Measurements from ENCODE around the gene PRPF6.
"Not testable (repeated sequence)": the region's sequence is repeated elsewhere in the genome, so short reads cannot be mapped to it uniquely, and the experiment has no call there.

The PRPF6 gene

DNA sequence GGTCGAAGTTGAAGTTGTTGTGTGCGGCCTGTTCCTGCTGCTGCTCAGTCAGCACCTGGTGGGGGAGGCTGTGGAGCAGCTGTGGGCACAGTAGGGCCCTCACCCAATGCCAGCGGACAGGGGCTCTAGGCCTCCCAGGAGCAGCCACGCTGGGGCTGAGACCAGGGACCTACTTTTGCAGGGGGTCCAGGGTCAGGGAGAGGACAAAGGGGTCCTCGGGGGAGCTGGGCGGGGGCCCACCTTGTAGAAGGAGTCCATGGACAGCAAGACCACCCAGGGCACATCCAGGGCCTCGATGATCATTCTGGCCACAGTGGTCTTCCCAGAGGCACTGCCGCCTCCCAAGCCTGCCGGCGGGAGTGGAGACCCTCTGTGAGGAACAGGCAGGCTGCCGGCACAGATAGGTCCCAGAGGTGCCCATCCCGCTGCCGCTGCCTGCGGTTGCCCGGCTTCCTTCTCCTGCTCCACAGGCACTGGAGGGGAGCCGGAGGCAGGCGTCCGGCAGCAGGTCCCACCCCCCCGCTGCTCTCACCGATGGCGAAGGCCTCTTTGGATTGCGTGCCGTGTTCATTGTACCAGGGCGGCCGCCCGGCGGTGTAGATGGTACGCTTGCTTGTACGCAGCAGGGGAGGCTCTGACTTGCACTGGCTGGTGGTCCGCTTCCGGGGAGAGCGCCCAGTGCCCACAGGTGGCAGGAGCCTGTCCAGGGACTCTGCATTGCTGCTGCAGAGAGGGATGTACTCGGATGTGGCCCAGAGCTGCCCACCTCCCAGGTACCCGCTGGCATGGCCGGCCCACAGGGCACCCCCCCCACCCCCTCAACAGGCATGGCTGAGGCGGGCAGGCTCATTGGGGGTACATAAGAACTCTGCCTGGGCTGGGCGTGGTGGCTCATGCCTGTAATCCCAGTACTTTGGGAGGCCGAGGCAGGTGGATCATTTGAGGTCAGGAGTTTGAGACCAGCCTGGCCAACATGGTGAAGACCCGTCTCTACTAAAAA, 34.7 kb upstream of the PRPF6 start:
- no peak for DNase-seq

DNA sequence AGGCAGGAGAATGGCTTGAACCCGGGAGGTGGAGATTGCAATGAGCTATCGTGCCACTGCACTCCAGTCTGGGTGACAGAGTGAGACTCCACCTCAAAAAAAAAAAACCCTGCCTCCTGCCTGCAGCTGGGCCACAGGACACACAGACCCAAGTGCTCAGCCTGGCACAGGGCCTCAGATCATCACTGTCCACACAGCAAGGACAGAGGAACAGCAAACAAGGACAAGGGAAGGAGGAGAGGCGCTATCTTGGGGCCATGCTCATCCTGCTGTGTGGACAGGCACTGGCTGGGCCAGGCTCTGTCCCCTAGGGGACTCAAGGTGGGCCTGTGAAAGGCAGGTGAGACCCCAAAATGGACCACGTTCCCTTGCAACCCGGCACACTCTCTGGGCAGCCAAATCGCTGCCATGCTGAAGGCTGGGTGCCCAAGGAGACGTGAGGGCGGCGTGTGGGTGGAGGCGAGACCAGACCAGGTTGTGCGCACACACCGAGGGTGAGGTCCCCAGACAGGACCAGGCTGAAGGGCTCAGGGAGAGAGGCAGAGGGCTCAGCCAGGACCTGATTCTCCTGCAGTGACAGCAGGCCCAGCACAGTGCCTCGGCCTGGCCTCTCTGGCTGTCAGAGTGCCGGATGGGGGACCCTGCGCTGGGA, 33.8 kb upstream of the PRPF6 start:
- DNase-seq = no peak

GRCh38 chr20:63947638-63948456, 33.1 kb upstream of the PRPF6 start:
- DNase-seq = no peak

- no peak for DNase-seq
These were observed 30.1 kb upstream of the PRPF6 start for GRCh38 chr20:63950701-63951397.

GRCh38 chr20:63951398-63952209, 29.3 kb upstream of the PRPF6 start:
- no peak for DNase-seq

DNA sequence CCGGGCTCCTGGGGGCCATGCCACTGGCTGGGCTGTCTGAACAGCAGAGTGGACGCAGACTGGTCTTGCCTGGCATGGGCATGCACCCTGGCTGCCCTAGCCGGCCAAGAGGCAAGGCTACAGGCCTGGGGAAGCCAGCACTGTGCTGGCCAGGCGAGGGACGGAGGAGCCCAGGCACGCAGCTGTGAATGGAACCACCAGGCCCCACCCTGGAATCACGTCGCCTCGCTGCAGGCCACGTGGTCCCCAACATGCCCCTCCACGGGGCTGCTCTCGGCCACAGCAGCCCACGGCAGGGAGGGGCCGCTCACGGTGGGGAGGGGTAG, 28.8 kb upstream of the PRPF6 start:
- DNase-seq = no peak

GRCh38 chr20:63952769-63953168, 28.2 kb upstream of the PRPF6 start:
- DNase-seq = no peak

GRCh38 chr20:63953764-63954429, 27.0 kb upstream of the PRPF6 start:
- no peak for DNase-seq

DNA sequence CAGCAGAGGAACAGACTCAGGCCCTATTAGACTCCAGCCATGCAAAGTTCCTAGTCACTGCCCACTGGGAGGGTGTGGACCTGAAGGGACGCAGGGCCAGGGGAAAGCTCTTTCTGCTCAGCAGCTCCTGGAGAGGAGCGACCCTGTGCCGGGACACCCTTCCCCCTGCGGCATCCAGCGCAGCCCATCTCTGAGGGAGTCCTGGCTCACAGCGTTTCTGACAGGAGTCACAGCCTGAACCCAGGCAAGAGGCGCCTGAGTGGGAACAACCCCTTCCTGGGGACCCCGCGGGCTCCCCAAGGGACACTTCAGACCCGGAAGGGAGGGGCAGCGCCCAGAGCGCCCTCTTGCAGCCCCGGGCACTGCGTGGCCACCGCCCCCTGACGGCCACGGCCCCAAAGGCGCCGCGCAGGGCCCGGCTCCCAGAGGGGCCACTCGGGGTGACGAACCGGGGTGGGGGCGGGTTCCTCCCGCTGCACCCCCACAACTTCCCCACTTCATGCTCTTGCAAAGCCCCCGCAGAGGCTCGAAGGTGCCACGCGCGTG, 25.6 kb upstream of the PRPF6 start:
- no peak for DNase-seq

DNA sequence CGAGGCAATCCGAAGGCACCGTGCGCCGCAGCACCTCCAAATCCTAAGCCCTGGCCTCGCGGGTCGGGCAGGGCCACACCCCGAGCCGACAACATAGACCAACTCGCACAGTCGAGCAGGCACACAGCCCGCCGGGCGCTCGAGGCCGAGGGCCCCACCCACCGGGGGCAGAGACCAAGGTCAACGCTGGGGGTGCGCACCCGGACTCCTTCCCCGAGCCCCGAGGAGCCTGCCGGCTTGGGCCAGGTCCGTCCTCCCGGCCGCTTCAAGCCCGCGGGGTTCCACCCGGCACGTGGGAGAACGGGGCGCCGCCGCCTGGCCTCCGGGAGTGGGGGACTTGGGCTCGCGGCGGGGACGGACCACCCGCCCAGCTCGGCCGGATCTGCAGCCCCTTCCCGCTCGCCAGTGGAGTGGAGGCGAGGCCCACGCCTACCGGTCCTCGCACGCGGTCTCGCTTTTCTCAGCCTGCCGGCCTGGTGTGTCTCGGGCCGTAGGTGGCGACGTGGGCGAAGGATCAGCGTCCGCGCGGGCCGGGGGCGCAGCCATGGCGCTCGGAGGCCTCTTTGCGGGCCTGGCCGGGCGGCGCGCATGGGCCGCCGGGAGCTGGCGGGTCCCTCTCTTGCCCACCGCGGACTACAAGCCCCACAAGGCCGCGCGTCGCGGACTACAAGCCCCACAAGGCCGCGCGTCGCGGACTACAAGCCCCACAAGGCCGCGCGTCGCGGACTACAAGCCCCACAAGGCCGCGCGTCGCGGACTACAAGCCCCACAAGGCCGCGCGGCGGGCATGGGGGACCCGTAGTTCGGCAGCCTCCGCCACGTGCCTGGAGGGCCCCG, 24.9 kb upstream of the PRPF6 start, which contains the start of gene UCKL1:
TSS of gene UCKL1 (minus strand) at position 590 of the 837 bp plus-strand sequence. CDS start at position 546, 44 bp downstream.
- DNase-seq = peak; percentile 58

DNA sequence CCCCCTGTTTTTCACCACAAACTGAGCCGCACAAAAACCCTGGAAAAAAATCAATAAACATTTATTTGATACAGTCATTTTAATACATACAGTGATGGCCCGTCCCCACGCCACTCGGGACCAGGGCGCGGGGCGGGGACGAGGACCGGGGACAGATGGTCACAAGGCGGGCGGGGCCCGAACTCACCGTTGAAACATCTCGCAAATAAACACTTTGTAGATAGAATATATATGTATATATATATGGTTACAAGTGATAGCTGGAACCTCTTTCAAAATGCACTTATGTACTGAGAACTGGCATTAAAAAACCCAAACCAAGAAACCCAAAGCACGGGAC, 24.3 kb upstream of the PRPF6 start:
- no peak for DNase-seq

DNA sequence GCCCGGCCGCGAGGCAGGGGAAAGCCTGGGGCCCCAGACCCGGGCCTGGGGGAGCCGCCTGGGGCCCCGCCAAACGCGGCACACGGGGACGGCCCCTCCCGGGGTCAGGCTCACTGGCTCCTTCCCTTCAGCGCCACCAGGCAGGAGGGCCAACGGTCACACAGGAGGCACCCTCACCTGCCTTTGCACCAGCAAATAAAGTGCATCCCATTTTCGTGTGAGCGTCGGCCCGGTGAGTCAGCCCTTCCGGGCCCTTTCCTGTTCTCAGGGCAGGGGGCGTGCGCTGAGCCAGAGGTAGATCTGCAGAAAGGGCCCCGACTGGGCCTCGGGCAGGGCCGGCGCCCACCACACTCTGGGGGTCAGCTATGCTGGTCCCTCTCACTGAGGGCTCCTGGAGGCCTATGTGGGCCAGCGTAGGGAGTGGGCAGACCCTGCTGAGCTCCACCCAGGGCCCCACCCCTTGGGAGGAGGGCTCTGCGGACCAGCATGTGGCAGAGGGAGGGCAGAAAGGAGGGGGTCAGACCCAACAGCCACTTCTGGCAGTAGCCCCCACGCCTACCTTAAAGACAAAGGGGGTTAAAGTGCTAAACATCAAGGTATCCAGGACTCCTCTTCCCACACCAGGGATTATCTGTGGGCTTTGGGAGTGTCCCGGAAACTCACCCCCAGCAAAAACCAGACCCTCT, 23.8 kb upstream of the PRPF6 start:
- DNase-seq = peak; percentile 23

DNA sequence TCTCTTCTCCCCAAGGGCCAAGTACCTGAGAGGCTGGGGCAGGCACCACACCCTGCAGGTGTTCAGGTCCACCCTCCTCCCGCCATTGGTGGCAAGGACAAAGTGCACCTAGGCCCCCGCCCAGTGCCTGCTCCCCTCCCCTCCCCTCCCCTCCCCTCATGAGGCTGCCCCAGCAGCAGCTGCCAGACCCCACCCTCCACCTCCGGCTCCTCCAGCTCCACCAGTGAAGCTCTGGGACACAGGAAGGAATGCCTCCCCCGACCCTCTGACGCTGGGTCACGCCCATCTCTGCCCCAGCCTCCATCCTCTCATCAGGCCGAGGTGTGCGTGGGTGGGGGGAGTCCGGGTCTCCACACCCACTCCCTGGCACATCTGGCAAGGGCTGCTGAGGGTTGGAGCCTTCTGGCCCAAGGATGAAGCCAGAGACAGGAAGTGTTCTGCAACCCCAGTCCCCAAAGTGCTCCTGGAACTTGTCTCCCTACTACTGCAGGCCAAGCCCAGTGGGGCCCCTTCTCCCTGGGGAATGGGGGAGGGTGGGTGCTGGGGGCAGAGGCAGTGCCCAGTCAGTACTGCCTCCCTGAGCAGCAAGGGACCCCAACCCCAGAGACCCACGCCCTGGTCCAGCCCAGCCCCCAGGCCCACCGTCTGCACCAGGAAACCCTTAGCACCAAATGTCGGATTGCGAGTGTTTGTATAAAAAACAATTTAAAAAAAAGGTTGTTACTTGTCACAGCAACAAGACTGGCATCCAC, 23.1 kb upstream of the PRPF6 start:
- DNase-seq = no peak

GRCh38 chr20:63958471-63958870, 22.5 kb upstream of the PRPF6 start:
- DNase-seq = no peak

GRCh38 chr20:63958964-63959698, 21.8 kb upstream of the PRPF6 start:
- DNase-seq = no peak

DNA sequence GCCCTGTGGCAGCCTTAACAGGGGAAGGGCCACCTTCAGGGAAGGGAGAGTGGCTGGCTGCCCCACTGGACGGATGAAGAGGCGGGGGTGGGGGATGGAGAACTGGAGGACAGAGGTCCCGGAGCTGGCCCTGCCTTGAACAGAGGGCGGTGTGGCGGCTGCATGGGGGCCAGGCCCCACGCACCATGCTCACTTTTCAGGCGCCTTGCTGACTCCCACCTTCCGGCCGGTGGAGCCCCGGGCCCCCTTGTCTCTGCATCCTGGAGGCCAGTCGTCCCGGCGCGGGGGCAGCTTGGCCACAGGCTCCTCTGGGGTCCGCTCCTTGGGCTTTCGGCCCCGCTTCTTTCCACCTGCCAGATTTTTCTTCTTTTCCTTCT, 21.2 kb upstream of the PRPF6 start:
- DNase-seq = no peak

DNA sequence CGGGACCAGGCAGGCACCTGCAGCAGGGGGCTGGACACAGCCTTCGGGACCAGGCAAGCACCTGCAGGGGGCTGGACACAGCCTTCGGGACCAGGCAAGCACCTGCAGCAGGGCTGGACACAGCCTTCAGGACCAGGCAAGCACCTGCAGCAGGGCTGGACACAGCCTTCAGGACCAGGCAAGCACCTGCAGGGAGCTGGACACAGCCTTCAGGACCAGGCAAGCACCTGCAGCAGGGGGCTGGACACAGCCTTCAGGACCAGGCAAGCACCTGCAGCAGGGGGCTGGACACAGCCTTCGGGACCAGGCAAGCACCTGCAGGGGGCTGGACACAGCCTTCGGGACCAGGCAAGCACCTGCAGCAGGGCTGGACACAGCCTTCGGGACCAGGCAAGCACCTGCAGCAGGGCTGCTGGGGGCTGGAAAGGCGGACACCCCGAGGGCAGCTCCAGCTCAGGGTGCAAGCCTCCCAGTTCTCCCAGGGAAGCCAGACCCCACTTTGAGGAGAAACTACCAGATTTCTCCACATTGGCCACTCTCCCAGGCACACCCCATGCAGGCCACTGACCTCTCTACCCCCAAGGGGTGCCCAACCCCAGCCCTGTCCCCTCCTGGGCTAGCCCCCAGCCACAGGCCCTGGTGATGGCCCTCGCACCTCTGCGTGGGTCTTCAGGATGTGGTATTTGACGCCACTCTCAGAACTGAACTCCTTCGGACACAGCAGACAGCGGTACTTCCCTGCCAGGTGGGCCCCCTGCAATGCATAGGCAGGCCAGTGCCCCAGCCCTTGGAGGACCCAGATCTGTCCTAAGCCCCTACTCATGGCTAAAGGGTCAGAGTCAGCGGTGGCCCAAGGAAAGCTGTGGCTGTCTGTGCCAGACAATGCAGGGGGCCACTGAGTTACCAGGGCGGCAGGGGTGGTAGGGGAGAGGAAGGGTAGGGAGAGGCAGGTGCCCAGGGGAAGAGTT, 20.0 kb upstream of the PRPF6 start:
- DNase-seq = not testable (repeated sequence)

Measured in T1000 (cell line).